ENCODE results near the gene ARHGEF40. TPM values are rescaled to one million over a fixed set of nuclear protein-coding genes. Genes with fewer than 3 reads are reported as not detected.

Gene ARHGEF40
- total and polyA plus RNA-seq, 4 experiments from 2014 or later, result 0.42 to 0.66 (median 0.51) TPM

- intact Hi-C loops (cut with micrococcal nuclease), result loop anchor here (1.0 kb wide), 1 partner anchor 16 kb away; no protein-coding TSS in a partner anchor
- no peaks in the 10 kb centered on the region for H3K36me3 ChIP-seq (ENCODE audit: insufficient read depth, low read length)
- H3K4me1 ChIP-seq (ENCODE audit: insufficient read depth, low read length), result peaks cover 35% of the 10 kb centered on the region
- ChIA-PET POLR2A (ENCODE audit: partially characterized antibody) (interaction anchor here (1.0 to 2.4 kb wide), 11 partner anchors 10 to 56 kb away, joined by 3 to 22 read pairs (median 6); partner anchors contain the start of gene NDRG2), CTCF (ENCODE audit: partially characterized antibody) (interaction anchor here (0.8 to 4.3 kb wide), 13 partner anchors 16 to 100 kb away, joined by 3 to 60 read pairs (median 4); no protein-coding TSS in a partner anchor)
- H3K9me3 ChIP-seq (ENCODE audit: control insufficient read depth in 1 of 2, low read length in 2 of 2), result no peaks in the 10 kb centered on the region
- peak in 4 of 5 donors; percentile 23 to 75 (median 32) for DNase-seq
- H3K27ac ChIP-seq (ENCODE audit: low read depth, low read length), result peak overlapping the region; percentile 25
- Mint-ChIP-seq H3K27me3 (peaks cover 29 to 50% of the 10 kb centered on the region in 2 donors), H3K4me1 (peaks cover 22 to 41% (median 30%) of the 10 kb centered on the region in 4 donors), H3K9me3 (no peaks in the 10 kb centered on the region), H3K4me3 (peak overlapping the region; percentile 80 to 90 (median 86)), H3K27ac (peak overlapping the region in 6 of 7 donors; percentile 77 to 88 (median 83)), H3K36me3 (no peaks in the 10 kb centered on the region)
- H3K4me3 ChIP-seq (ENCODE audit: low read length in 2 of 2), result peak overlapping the region in 1 of 2 donors; percentile 42
- H3K27me3 ChIP-seq (ENCODE audit: insufficient read depth, low read length), result peaks cover 52% of the 10 kb centered on the region
Measured at GRCh38 chr14:21071225-21072030, 1.3 kb downstream of the ARHGEF40 start.

DNA sequence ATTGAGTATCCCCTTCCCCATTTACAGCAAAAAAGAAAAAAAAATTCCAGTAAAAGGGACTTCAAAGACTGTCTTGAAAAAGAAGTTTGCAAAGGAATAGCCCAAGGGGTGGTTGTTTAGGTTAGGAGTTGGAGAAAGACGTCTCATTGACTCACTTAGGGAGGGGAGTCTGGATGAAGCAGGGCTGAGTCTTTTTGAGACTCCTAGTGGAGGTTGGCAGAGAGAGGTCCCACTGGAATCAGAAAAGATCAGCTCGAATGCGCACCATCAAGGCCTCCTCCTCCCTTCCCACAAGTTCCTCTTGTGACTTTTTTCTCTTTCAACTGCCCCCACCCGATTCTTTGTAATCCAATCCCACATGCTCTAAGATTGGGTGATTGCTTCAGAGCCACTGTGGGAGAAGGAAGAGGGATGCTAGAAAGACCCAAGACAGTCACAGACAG is 1.9 kb downstream of the ARHGEF40 start:
- peak overlapping the region in 5 of 7 donors; percentile 31 to 81 (median 52) for H3K27ac Mint-ChIP-seq
- no peaks in the 10 kb centered on the region for H3K36me3 Mint-ChIP-seq
- peaks cover 35% of the 10 kb centered on the region for H3K4me1 ChIP-seq (ENCODE audit: insufficient read depth, low read length)
- intact Hi-C loops (cut with micrococcal nuclease), result no loop called here
- H3K36me3 ChIP-seq (ENCODE audit: insufficient read depth, low read length), result no peaks in the 10 kb centered on the region
- peak overlapping the region in 6 of 8 donors; percentile 83 to 90 (median 86) for H3K4me3 Mint-ChIP-seq
- peaks cover 22 to 41% (median 30%) of the 10 kb centered on the region in 4 donors for H3K4me1 Mint-ChIP-seq
- no peak overlapping the region for H3K27ac ChIP-seq (ENCODE audit: low read depth, low read length)
- ChIA-PET CTCF (ENCODE audit: partially characterized antibody) (interaction anchor here (0.8 to 4.3 kb wide), 11 partner anchors 16 to 101 kb away, joined by 3 to 60 read pairs (median 5); no protein-coding TSS in a partner anchor), POLR2A (ENCODE audit: partially characterized antibody) (interaction anchor here (2.1 to 2.4 kb wide), 3 partner anchors 15 to 32 kb away, joined by 7 to 22 read pairs (median 20); no protein-coding TSS in a partner anchor)
- DNase-seq, result no peak
- H3K27me3 ChIP-seq (ENCODE audit: insufficient read depth, low read length), result peaks cover 52% of the 10 kb centered on the region
- no peak overlapping the region for H3K4me3 ChIP-seq (ENCODE audit: low read length in 2 of 2)
- peaks cover 26 to 46% of the 10 kb centered on the region in 2 donors for H3K27me3 Mint-ChIP-seq
- no peaks in the 10 kb centered on the region for H3K9me3 Mint-ChIP-seq
- no peaks in the 10 kb centered on the region for H3K9me3 ChIP-seq (ENCODE audit: control insufficient read depth in 1 of 2, low read length in 2 of 2)

DNA sequence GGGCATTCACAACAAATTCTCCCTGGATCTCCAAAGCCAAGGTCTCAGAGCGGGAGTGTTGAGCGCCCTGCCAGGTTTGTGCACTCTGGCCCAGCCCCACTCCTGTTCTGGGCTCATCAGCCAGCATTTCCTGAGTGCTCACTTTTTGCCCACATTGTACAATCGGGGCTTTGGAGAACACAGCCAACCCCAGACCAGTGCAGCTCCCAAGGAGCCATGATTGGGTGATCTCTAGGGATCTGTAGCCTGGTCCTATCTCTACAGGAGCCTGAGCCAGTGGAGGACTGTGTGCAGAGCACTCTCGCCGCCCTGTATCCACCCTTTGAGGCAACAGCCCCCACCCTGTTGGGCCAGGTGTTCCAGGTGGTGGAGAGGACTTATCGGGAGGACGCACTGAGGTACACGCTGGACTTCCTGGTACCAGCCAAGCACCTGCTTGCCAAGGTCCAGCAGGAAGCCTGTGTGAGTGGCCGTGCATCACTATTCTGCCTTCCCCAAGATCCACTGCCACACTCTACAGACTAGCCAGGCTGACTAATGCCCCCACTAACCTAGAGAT is 2.8 kb downstream of the ARHGEF40 start:
- no peak overlapping the region for H3K27ac Mint-ChIP-seq
- no peaks in the 10 kb centered on the region for H3K36me3 Mint-ChIP-seq
- Histone ChIP-seq H3K4me3 (ENCODE audit: low read length in 2 of 2) (no peak overlapping the region), H3K36me3 (ENCODE audit: insufficient read depth, low read length) (no peaks in the 10 kb centered on the region), H3K4me1 (ENCODE audit: insufficient read depth, low read length) (peaks cover 35% of the 10 kb centered on the region), H3K27ac (ENCODE audit: low read depth, low read length) (no peak overlapping the region), H3K9me3 (ENCODE audit: control insufficient read depth in 1 of 2, low read length in 2 of 2) (no peaks in the 10 kb centered on the region), H3K27me3 (ENCODE audit: insufficient read depth, low read length) (peaks cover 46% of the 10 kb centered on the region)
- H3K27me3 Mint-ChIP-seq, result peaks cover 21 to 41% of the 10 kb centered on the region in 2 donors
- POLR2A ChIA-PET (ENCODE audit: partially characterized antibody), result no interaction called here
- CTCF ChIA-PET (ENCODE audit: partially characterized antibody), result interaction anchor here (1.4 to 4.3 kb wide), 4 partner anchors 20 to 58 kb away, joined by 4 to 60 read pairs (median 32); no protein-coding TSS in a partner anchor
- DNase-seq, result no peak
- peak overlapping the region in 2 of 8 donors; percentile 52 to 86 for H3K4me3 Mint-ChIP-seq
- intact Hi-C loops (cut with micrococcal nuclease), result no loop called here
- peaks cover 22 to 41% (median 30%) of the 10 kb centered on the region in 4 donors for H3K4me1 Mint-ChIP-seq
- no peaks in the 10 kb centered on the region for H3K9me3 Mint-ChIP-seq

- H3K27me3 ChIP-seq (ENCODE audit: insufficient read depth, low read length), result peaks cover 38% of the 10 kb centered on the region
- H3K27me3 Mint-ChIP-seq, result peaks cover 14 to 33% of the 10 kb centered on the region in 2 donors
- no peak for DNase-seq
- POLR2A ChIA-PET (ENCODE audit: partially characterized antibody), result no interaction called here
- intact Hi-C loops (cut with micrococcal nuclease), result no loop called here
- CTCF ChIA-PET (ENCODE audit: partially characterized antibody), result interaction anchor here (4.3 kb wide), 1 partner anchor 31 kb away, joined by 60 read pairs; no protein-coding TSS in a partner anchor
- no peak overlapping the region for H3K4me3 Mint-ChIP-seq
- H3K4me1 Mint-ChIP-seq, result peaks cover 15 to 34% (median 24%) of the 10 kb centered on the region in 4 donors
- no peak overlapping the region for H3K27ac ChIP-seq (ENCODE audit: low read depth, low read length)
- no peaks in the 10 kb centered on the region for H3K9me3 Mint-ChIP-seq
- no peaks in the 10 kb centered on the region for H3K36me3 Mint-ChIP-seq
- H3K4me1 ChIP-seq (ENCODE audit: insufficient read depth, low read length), result peaks cover 29% of the 10 kb centered on the region
- H3K4me3 ChIP-seq (ENCODE audit: low read length in 2 of 2), result no peak overlapping the region
- H3K9me3 ChIP-seq (ENCODE audit: control insufficient read depth in 1 of 2, low read length in 2 of 2), result no peaks in the 10 kb centered on the region
- no peaks in the 10 kb centered on the region for H3K36me3 ChIP-seq (ENCODE audit: insufficient read depth, low read length)
- H3K27ac Mint-ChIP-seq, result no peak overlapping the region
Measured at GRCh38 chr14:21073921-21074320, 3.8 kb downstream of the ARHGEF40 start.

DNA sequence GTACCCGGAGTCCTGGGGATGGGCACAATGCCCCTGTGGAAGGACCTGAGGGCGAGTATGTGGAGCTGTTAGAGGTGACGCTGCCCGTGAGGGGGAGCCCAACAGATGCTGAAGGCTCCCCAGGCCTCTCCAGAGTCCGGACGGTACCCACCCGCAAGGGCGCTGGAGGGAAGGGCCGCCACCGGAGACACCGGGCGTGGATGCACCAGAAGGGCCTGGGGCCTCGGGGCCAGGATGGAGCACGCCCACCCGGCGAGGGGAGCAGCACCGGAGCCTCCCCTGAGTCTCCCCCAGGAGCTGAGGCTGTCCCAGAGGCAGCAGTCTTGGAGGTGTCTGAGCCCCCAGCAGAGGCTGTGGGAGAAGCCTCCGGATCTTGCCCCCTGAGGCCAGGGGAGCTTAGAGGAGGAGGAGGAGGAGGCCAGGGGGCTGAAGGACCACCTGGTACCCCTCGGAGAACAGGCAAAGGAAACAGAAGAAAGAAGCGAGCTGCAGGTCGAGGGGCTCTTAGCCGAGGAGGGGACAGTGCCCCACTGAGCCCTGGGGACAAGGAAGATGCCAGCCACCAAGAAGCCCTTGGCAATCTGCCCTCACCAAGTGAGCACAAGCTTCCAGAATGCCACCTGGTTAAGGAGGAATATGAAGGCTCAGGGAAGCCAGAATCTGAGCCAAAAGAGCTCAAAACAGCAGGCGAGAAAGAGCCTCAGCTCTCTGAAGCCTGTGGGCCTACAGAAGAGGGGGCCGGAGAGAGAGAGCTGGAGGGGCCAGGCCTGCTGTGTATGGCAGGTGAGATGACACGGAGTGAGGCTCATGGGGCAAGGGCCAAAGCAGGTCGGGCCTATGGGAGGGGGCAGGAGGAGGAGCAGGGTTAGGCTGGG is 4.5 kb downstream of the ARHGEF40 start:
- no peak overlapping the region for H3K27ac ChIP-seq (ENCODE audit: low read depth, low read length)
- no peaks in the 10 kb centered on the region for H3K9me3 ChIP-seq (ENCODE audit: control insufficient read depth in 1 of 2, low read length in 2 of 2)
- intact Hi-C loops (cut with micrococcal nuclease), result no loop called here
- Mint-ChIP-seq H3K27me3 (peaks cover 11 to 27% of the 10 kb centered on the region in 2 donors), H3K36me3 (no peaks in the 10 kb centered on the region), H3K4me1 (peaks cover 11 to 27% (median 17%) of the 10 kb centered on the region in 4 donors), H3K4me3 (no peak overlapping the region), H3K9me3 (no peaks in the 10 kb centered on the region), H3K27ac (no peak overlapping the region)
- CTCF ChIA-PET (ENCODE audit: partially characterized antibody), result interaction anchor here (1.6 kb wide), 1 partner anchor 30 kb away, joined by 9 read pairs; no protein-coding TSS in a partner anchor
- POLR2A ChIA-PET (ENCODE audit: partially characterized antibody), result interaction anchor here (1.0 kb wide), 1 partner anchor 22 kb away, joined by 3 read pairs; no protein-coding TSS in a partner anchor
- H3K4me3 ChIP-seq (ENCODE audit: low read length in 2 of 2), result no peak overlapping the region
- H3K4me1 ChIP-seq (ENCODE audit: insufficient read depth, low read length), result peaks cover 21% of the 10 kb centered on the region
- no peak for DNase-seq
- H3K27me3 ChIP-seq (ENCODE audit: insufficient read depth, low read length), result peaks cover 31% of the 10 kb centered on the region
- H3K36me3 ChIP-seq (ENCODE audit: insufficient read depth, low read length), result no peaks in the 10 kb centered on the region

- Mint-ChIP-seq H3K4me3 (no peak overlapping the region), H3K36me3 (no peaks in the 10 kb centered on the region), H3K9me3 (no peaks in the 10 kb centered on the region), H3K27ac (no peak overlapping the region), H3K4me1 (peaks cover 7 to 18% (median 11%) of the 10 kb centered on the region in 4 donors), H3K27me3 (peaks cover 7 to 23% of the 10 kb centered on the region in 2 donors)
- Histone ChIP-seq H3K9me3 (ENCODE audit: control insufficient read depth in 1 of 2, low read length in 2 of 2) (no peaks in the 10 kb centered on the region), H3K36me3 (ENCODE audit: insufficient read depth, low read length) (no peaks in the 10 kb centered on the region), H3K27ac (ENCODE audit: low read depth, low read length) (no peak overlapping the region), H3K4me3 (ENCODE audit: low read length in 2 of 2) (no peak overlapping the region), H3K27me3 (ENCODE audit: insufficient read depth, low read length) (peaks cover 22% of the 10 kb centered on the region), H3K4me1 (ENCODE audit: insufficient read depth, low read length) (peaks cover 13% of the 10 kb centered on the region)
- ChIA-PET POLR2A (ENCODE audit: partially characterized antibody) (no interaction called here), CTCF (ENCODE audit: partially characterized antibody) (interaction anchor here (1.6 kb wide), 1 partner anchor 29 kb away, joined by 9 read pairs; no protein-coding TSS in a partner anchor)
- DNase-seq, result no peak
- intact Hi-C loops (cut with micrococcal nuclease), result no loop called here
Measured at GRCh38 chr14:21075719-21076437, 5.8 kb downstream of the ARHGEF40 start.

Data from CD4-positive, alpha-beta memory T cell (primary cell).